IMR-90 (cell line): ENCODE measurements around the gene ZNF597. TPM values are rescaled to one million over a fixed set of nuclear protein-coding genes. Genes with fewer than 3 reads are reported as not detected.
A peak's percentile ranks its signal among the peaks of the same experiment; 100 is the strongest.

Source experiments
- ATAC-seq: fragments of 200-7000 bp; cut with Tn5 transposase; 2 replicates; pipeline ENCODE4 v1.9.1; 2020; ENCODE audit warnings: low read depth, mild to moderate bottlenecking, moderate library complexity
- BruUV-seq: library from RNA; stranded (reverse); fragments of 400-500 nt; replicated peaks from 2 replicates; lab custom pipeline; 2021; lab: Mats Ljungman, UMichigan
- CTCF ChIA-PET: fragments of 300-600 bp; formaldehyde crosslinking; extraction: SDS; loops from one replicate; lab custom pipeline; 2021; ENCODE audit warnings: antibody characterized with exemption; lab: Yijun Ruan, JAX
- POLR2A ChIA-PET: fragments of 300-600 bp; sonication (Branson Sonifier 250); formaldehyde crosslinking; loops from one replicate; lab custom pipeline; 2022; ENCODE audit warnings: antibody characterized with exemption; ENCODE audit not compliant: unreplicated experiment; lab: Charles Lee
- DNase-seq: peaks from one replicate; pipeline ENCODE4 v3.0.0; 2013
- H2AFZ ChIP-seq: replicated peaks from 2 replicates; pipeline ENCODE3; 2013; ENCODE audit warnings: low read length, mild to moderate bottlenecking; ENCODE audit not compliant: poor library complexity
- H2AK5ac ChIP-seq: 2 replicates; pipeline ENCODE4 v1.6.1; 2013; ENCODE audit warnings: low read depth, low read length, inconsistent platforms
- H2AK9ac ChIP-seq: replicated peaks from 2 replicates; pipeline ENCODE3; 2013; ENCODE audit warnings: mild to moderate bottlenecking, low read depth, low read length, moderate library complexity; ENCODE audit not compliant: poor library complexity
- H2BK120ac ChIP-seq: 2 replicates; pipeline ENCODE4 v1.6.1; 2013; ENCODE audit warnings: low read depth, low read length, inconsistent platforms
- H2BK15ac ChIP-seq: 3 replicates; pipeline ENCODE4 v1.6.1; 2013; ENCODE audit warnings: low read depth, low read length, inconsistent platforms
- H2BK20ac ChIP-seq: 2 replicates; pipeline ENCODE4 v1.6.1; 2013; ENCODE audit warnings: low read depth, mild to moderate bottlenecking, inconsistent platforms, low read length, moderate library complexity
- H2BK5ac ChIP-seq: 2 replicates; pipeline ENCODE4 v1.6.1; 2013; ENCODE audit warnings: mild to moderate bottlenecking, low read depth, low read length, inconsistent platforms; ENCODE audit not compliant: poor library complexity, severe bottlenecking
- H3K14ac ChIP-seq: replicated peaks from 2 replicates; pipeline ENCODE4 v1.6.1; 2013; ENCODE audit warnings: low read depth, low read length, inconsistent platforms
- H3K18ac ChIP-seq: 2 replicates; pipeline ENCODE4 v1.6.1; 2013; ENCODE audit warnings: low read depth, low read length, control low read depth
- H3K23ac ChIP-seq: 2 replicates; pipeline ENCODE4 v1.6.1; 2013; ENCODE audit warnings: low read depth, low read length, inconsistent platforms
- H3K27ac ChIP-seq: 2 replicates; pipeline ENCODE4 v1.5.1; 2013; ENCODE audit warnings: mild to moderate bottlenecking, control low read depth, low read length; ENCODE audit not compliant: insufficient read depth
- H3K27me3 ChIP-seq: 2 replicates; pipeline ENCODE4 v1.6.1; 2013; ENCODE audit warnings: low read length; ENCODE audit not compliant: control insufficient read depth, insufficient read depth
- H3K36me3 ChIP-seq: 2 replicates; pipeline ENCODE4 v1.6.1; 2013; ENCODE audit warnings: low read length, mixed read lengths; ENCODE audit not compliant: control insufficient read depth, insufficient read depth
- H3K4ac ChIP-seq: 2 replicates; pipeline ENCODE4 v1.6.1; 2013; ENCODE audit warnings: low read depth, low read length, inconsistent platforms
- H3K4me1 ChIP-seq: 2 replicates; pipeline ENCODE4 v1.6.1; 2013; ENCODE audit warnings: low read length, mixed read lengths; ENCODE audit not compliant: control insufficient read depth, insufficient read depth
- H3K4me2 ChIP-seq: 2 replicates; pipeline ENCODE4 v1.6.1; 2013; ENCODE audit warnings: low read depth, mild to moderate bottlenecking, control low read depth, low read length, moderate library complexity
- H3K4me3 ChIP-seq: 2 replicates; pipeline ENCODE4 v1.5.1; 2013; ENCODE audit warnings: low read depth, mild to moderate bottlenecking, control low read depth, low read length, moderate library complexity; ENCODE audit not compliant: insufficient read depth
- H3K56ac ChIP-seq: 2 replicates; pipeline ENCODE4 v1.6.1; 2013; ENCODE audit warnings: low read length, inconsistent platforms; ENCODE audit not compliant: insufficient read depth; ENCODE audit errors: extremely low read depth
- H3K79me1 ChIP-seq, 2 experiments: 2 replicates each; pipeline ENCODE4 v1.6.1; 2013; ENCODE audit warnings: low read length in 2 of 2, inconsistent platforms in 1 of 2, low read depth in 1 of 2
- H3K9ac ChIP-seq: 2 replicates; pipeline ENCODE4 v1.6.1; 2013; ENCODE audit warnings: low read depth, low read length, control low read depth
- H3K9me1 ChIP-seq: 2 replicates; pipeline ENCODE4 v1.6.1; 2013; ENCODE audit warnings: low read length, inconsistent platforms; ENCODE audit not compliant: insufficient read depth
- H3K9me3 ChIP-seq: 2 replicates; pipeline ENCODE4 v1.6.1; 2013; ENCODE audit warnings: low read length; ENCODE audit not compliant: control insufficient read depth, insufficient read depth
- H4K20me1 ChIP-seq: 2 replicates; pipeline ENCODE4 v1.6.1; 2013; ENCODE audit warnings: low read length, inconsistent platforms; ENCODE audit not compliant: insufficient read depth
- H4K5ac ChIP-seq: 2 replicates; pipeline ENCODE4 v1.6.1; 2013; ENCODE audit warnings: mild to moderate bottlenecking, low read depth, low read length, control low read depth
- H4K8ac ChIP-seq, 2 experiments: 2 replicates each; pipeline ENCODE4 v1.6.1; 2013; ENCODE audit warnings: low read depth in 2 of 2, low read length in 2 of 2, control low read depth in 1 of 2, inconsistent platforms in 1 of 2
- H4K91ac ChIP-seq: 2 replicates; pipeline ENCODE4 v1.6.1; 2013; ENCODE audit warnings: low read depth, low read length, inconsistent platforms; ENCODE audit not compliant: insufficient read depth
- BHLHE40 ChIP-seq: fragments of 150-350 bp; IDR thresholded peaks from 2 replicates; pipeline ENCODE4 v1.6.1; 2016; ENCODE audit warnings: mild to moderate bottlenecking, low read depth, low read length
- CEBPB ChIP-seq: IDR thresholded peaks from 2 replicates; pipeline ENCODE4 v1.6.1; 2012; ENCODE audit warnings: low read depth, low read length, improper control_type of control experiment
- POLR2A ChIP-seq: IDR thresholded peaks from 2 replicates; pipeline ENCODE4 v1.6.1; 2012; ENCODE audit warnings: mild to moderate bottlenecking, low read depth, low read length
- RCOR1 ChIP-seq: IDR thresholded peaks from 2 replicates; pipeline ENCODE4 v1.6.1; 2012; ENCODE audit warnings: mild to moderate bottlenecking, low read length, improper control_type of control experiment; ENCODE audit not compliant: insufficient replicate concordance
- USF2 ChIP-seq: fragments of 150-350 bp; IDR thresholded peaks from 2 replicates; pipeline ENCODE4 v1.6.1; 2017; ENCODE audit warnings: mild to moderate bottlenecking, antibody characterized with exemption, low read length, low read depth
- WGBS, 2 experiments: methylation state at CpG; one replicate each; pipeline versions ENCODE4 v1.1.5 to v1.1.7; 2013; ENCODE audit warnings: missing lambda C conversion rate in 2 of 2; ENCODE audit not compliant: insufficient read length in 1 of 2; ENCODE audit errors: extremely low coverage in 2 of 2; 5-methylcytosine and 5-hydroxymethylcytosine counted together
- dilution Hi-C: fragments of 300-500 bp; cut with HindIII; formaldehyde crosslinking; loops from one replicate; pipeline ENCODE4 v1.14.3; 2018; ENCODE audit warnings: low sequenced_read_pairs; ENCODE audit not compliant: unreplicated experiment
- in situ Hi-C: fragments of 300-500 bp; cut with MboI; formaldehyde crosslinking; loops from 3 replicates; pipeline ENCODE4 v1.14.3; 2019; ENCODE audit warnings: low sequenced_read_pairs, inconsistent platforms, mixed read lengths
- intact Hi-C: fragments of 100-400 bp; cut with micrococcal nuclease; formaldehyde crosslinking; loops from 2 replicates; pipeline ENCODE4 v1.10.0; 2022
- polyA plus RNA-seq, 3 experiments: library from polyadenylated mRNA; depleted of rRNA; stranded (reverse); fragments of >200 nt; gene quantifications; 2 replicates each; pipeline ENCODE4 v1.2.3, GENCODE V29; 2012; ENCODE audit warnings: low replicate concordance in 1 of 3
- total RNA-seq: library from RNA; depleted of rRNA; stranded (reverse); fragments of >200 nt; gene quantifications from 2 replicates; pipeline ENCODE4 v1.2.3, GENCODE V29; 2012

The ZNF597 gene
- total and polyA plus RNA-seq, 2 of the 4 experiments (the other 2 are of a cell fraction): 0.91 to 3.0 TPM

- H4K8ac ChIP-seq: no peak overlapping the region
- no peak overlapping the region for H3K4me2 ChIP-seq
- H3K4me3 ChIP-seq: no peak overlapping the region
- DNase-seq: no peak
- no peak for TF ChIP-seq CEBPB
- TF ChIP-seq BHLHE40: no peak
- no peak for TF ChIP-seq RCOR1
- 0 out of 2 replicates have a peak, but pooled peaks have one; percentile 8 for TF ChIP-seq USF2
- TF ChIP-seq POLR2A: no peak
- H3K4ac ChIP-seq: no peak overlapping the region
- no peak overlapping the region for H2AK9ac ChIP-seq
- H2BK5ac ChIP-seq: no peak overlapping the region
- 30% methylated on average over 6 of the region's 18 CpGs; no CpG with 5 or more reads in 1 of the 2 experiments for WGBS, 2 experiments
- no TSS peak for BruUV-seq
- H2BK20ac ChIP-seq: no peak overlapping the region
- H3K4me1 ChIP-seq: no peaks in the 10 kb centered on the region
- H3K36me3 ChIP-seq: peaks cover 66% of the 10 kb centered on the region
- CTCF ChIA-PET: no interaction called here
- H3K9ac ChIP-seq: no peak overlapping the region
- no peak for ATAC-seq
- H2AFZ ChIP-seq: no peak overlapping the region
- H2BK15ac ChIP-seq: no peak overlapping the region
- H3K9me3 ChIP-seq: no peaks in the 10 kb centered on the region
- H4K20me1 ChIP-seq: peaks cover 26% of the 10 kb centered on the region
- no peak overlapping the region for H2BK120ac ChIP-seq
- in situ Hi-C loops (no loop called here), dilution Hi-C loops (no loop called here), intact Hi-C loops (no loop called here)
- H3K14ac ChIP-seq: no peak overlapping the region
- no peak overlapping the region for H3K23ac ChIP-seq
- H3K9me1 ChIP-seq: peaks cover 11% of the 10 kb centered on the region
- H4K91ac ChIP-seq: no peak overlapping the region
- no peaks in the 10 kb centered on the region for H3K27me3 ChIP-seq
- no peak overlapping the region for H3K18ac ChIP-seq
- no peak overlapping the region for H2AK5ac ChIP-seq
- no peak overlapping the region for H4K5ac ChIP-seq
- H3K56ac ChIP-seq: no peak overlapping the region
- POLR2A ChIA-PET: interaction anchor here (0.6 kb wide), 1 partner anchor 37 kb away, joined by 4 read pairs; no protein-coding TSS in a partner anchor
- H3K27ac ChIP-seq: no peak overlapping the region
- H3K79me1 ChIP-seq: peaks cover 15 to 65% of the 10 kb centered on the region in 2 experiments
Measured at GRCh38 chr16:3480901-3481695, 37.8 kb upstream of the ZNF597 start.
